Thoracic aorta (tissue), 2 donors: Measurements from ENCODE around the gene FAN1. TPM values are rescaled to one million over a fixed set of nuclear protein-coding genes. Genes with fewer than 3 reads are reported as not detected.

ENCODE experiments used
- ATAC-seq: fragments of 150-250 bp; one replicate; pipeline ENCODE4 v1.8.0; 2017; ENCODE audit warnings: low read depth; ENCODE audit not compliant: insufficient number of reproducible peaks, low FRiP score
- DNase-seq: peaks from one replicate; pipeline ENCODE4 v3.0.0-alpha.2; 2020; ENCODE audit warnings: low spot score
- H3K27ac ChIP-seq, 2 donors: fragments of 200-600 bp; sonication (generic); 1 replicate in 1 of 2; 2 replicates in 1 of 2; pipeline ENCODE4 v1.5.1; 2016; ENCODE audit warnings: mild to moderate bottlenecking in 2 of 2, moderate library complexity in 2 of 2
- H3K27me3 ChIP-seq: fragments of 200-600 bp; sonication (generic); replicated peaks from 2 replicates; pipeline ENCODE4 v1.6.0; 2016; ENCODE audit warnings: mild to moderate bottlenecking; ENCODE audit not compliant: insufficient read depth
- H3K36me3 ChIP-seq: fragments of 200-600 bp; sonication (generic); one replicate; pipeline ENCODE4 v1.5.1; 2016
- H3K4me1 ChIP-seq, 2 donors: fragments of 200-600 bp; sonication (generic); 1 replicate in 1 of 2; 2 replicates in 1 of 2; pipeline versions ENCODE4 v1.5.1 to v1.6.0; 2016; ENCODE audit warnings: low read depth in 2 of 2, mild to moderate bottlenecking in 1 of 2; ENCODE audit not compliant: control insufficient read depth in 1 of 2
- H3K4me3 ChIP-seq: fragments of 200-600 bp; sonication (generic); 2 replicates; pipeline ENCODE4 v1.5.1; 2016; ENCODE audit warnings: mild to moderate bottlenecking
- H3K9me3 ChIP-seq: fragments of 200-600 bp; sonication (generic); 2 replicates; pipeline ENCODE4 v1.5.1; 2016
- total RNA-seq, 2 donors: library from RNA; depleted of rRNA; stranded (reverse); fragments of >200 nt; gene quantifications; one replicate each; pipeline versions ENCODE4 v1.1.0 to v1.2.3, GENCODE V29; 2016
- TF ChIP-seq, protein P1 (sequence below): fragments of 200-600 bp; sonication (generic); IDR thresholded peaks from one replicate; pipeline ENCODE4 v1.5.1; 2019; ENCODE audit warnings: antibody characterized with exemption

The FAN1 gene
- total RNA-seq, 2 donors from 2014 or later = 5.8 to 14.5 TPM

GRCh38 chr15:30990446-30991254 lies 86.9 kb downstream of the FAN1 start:
- DNase-seq (no peak), ATAC-seq (peak; percentile 35)
- TF ChIP-seq, protein P1, sequence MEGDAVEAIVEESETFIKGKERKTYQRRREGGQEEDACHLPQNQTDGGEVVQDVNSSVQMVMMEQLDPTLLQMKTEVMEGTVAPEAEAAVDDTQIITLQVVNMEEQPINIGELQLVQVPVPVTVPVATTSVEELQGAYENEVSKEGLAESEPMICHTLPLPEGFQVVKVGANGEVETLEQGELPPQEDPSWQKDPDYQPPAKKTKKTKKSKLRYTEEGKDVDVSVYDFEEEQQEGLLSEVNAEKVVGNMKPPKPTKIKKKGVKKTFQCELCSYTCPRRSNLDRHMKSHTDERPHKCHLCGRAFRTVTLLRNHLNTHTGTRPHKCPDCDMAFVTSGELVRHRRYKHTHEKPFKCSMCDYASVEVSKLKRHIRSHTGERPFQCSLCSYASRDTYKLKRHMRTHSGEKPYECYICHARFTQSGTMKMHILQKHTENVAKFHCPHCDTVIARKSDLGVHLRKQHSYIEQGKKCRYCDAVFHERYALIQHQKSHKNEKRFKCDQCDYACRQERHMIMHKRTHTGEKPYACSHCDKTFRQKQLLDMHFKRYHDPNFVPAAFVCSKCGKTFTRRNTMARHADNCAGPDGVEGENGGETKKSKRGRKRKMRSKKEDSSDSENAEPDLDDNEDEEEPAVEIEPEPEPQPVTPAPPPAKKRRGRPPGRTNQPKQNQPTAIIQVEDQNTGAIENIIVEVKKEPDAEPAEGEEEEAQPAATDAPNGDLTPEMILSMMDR = no peak
- peaks cover 17 to 34% of the 10 kb centered on the region in 2 donors for H3K4me1 ChIP-seq
- H3K36me3 ChIP-seq = no peaks in the 10 kb centered on the region
- H3K27me3 ChIP-seq = no peaks in the 10 kb centered on the region
- peak overlapping the region; percentile 97 for H3K4me3 ChIP-seq
- H3K27ac ChIP-seq = peak overlapping the region; percentile 87 to 90
- no peaks in the 10 kb centered on the region for H3K9me3 ChIP-seq

GRCh38 chr15:30991255-30992235 lies 87.8 kb downstream of the FAN1 start, which contains the start of gene MTMR10:
Gene MTMR10, minus strand, starts transcription at chr15:30991628. Its CDS starts 122 bp downstream, at chr15:30991506.
- H3K9me3 ChIP-seq = no peaks in the 10 kb centered on the region
- TF ChIP-seq, protein P1 = no peak
- H3K4me1 ChIP-seq = peaks cover 14 to 28% of the 10 kb centered on the region in 2 donors
- ATAC-seq (peak; percentile 83), DNase-seq (no peak)
- H3K4me3 ChIP-seq = peak within 1 kb of the TSS; percentile 97
- H3K36me3 ChIP-seq = no peaks in the 10 kb centered on the region
- H3K27ac ChIP-seq = peak within 1 kb of the TSS; percentile 87 to 90
- no peaks in the 10 kb centered on the region for H3K27me3 ChIP-seq

DNA sequence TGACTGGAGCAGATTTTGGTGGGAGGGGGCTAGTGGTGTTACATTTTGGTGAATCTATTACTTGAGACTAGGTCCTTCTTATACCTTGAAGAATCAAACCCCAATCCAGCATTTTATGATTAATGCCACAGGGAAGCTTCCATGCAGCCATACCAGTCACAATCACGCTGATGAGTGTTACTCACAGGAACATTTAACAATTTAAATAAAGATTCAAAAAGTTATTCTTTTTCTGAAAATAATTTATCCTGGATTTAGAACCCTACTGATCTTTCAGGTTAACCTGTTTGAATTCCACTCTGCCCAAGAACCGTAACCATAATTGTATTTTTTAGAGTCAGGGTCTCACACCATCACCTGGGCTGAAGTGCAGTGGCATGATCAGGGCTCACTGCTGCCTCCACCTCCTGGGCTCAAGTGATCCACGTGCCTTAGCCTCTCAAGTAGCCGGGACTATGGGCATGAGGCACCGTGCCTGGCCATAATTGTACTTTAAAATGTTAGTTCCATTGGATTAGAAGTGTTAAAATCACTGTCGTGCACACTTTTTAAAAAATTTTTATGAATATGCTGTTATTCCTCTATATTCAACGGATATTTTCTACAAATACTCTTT lies 88.6 kb downstream of the FAN1 start:
- TF ChIP-seq, protein P1 = no peak
- Histone ChIP-seq H3K4me3 (peak overlapping the region; percentile 97), H3K27ac (peak overlapping the region; percentile 87 to 90), H3K9me3 (no peaks in the 10 kb centered on the region), H3K36me3 (no peaks in the 10 kb centered on the region), H3K4me1 (peaks cover 14 to 28% of the 10 kb centered on the region in 2 donors), H3K27me3 (no peaks in the 10 kb centered on the region)
- ATAC-seq (no peak), DNase-seq (no peak)

Other genes starting within 250 kb of the FAN1 start
- gene MTMR10, start 87.7 kb downstream of the FAN1 start, total RNA-seq = 10 to 100 TPM; 13.9 to 44.7 TPM
- not detected for gene TRPM1, start 197.8 kb downstream of the FAN1 start, total RNA-seq